Measurements from ENCODE around the gene BORCS5. TPM values are rescaled to one million over a fixed set of nuclear protein-coding genes. Genes with fewer than 3 reads are reported as not detected.

BORCS5 gene
- total RNA-seq, 5 donors from 2014 or later (not counting 1 experiment from before 2014, with no cell fraction given), result 18.0 to 34.0 (median 25.5) TPM

DNA sequence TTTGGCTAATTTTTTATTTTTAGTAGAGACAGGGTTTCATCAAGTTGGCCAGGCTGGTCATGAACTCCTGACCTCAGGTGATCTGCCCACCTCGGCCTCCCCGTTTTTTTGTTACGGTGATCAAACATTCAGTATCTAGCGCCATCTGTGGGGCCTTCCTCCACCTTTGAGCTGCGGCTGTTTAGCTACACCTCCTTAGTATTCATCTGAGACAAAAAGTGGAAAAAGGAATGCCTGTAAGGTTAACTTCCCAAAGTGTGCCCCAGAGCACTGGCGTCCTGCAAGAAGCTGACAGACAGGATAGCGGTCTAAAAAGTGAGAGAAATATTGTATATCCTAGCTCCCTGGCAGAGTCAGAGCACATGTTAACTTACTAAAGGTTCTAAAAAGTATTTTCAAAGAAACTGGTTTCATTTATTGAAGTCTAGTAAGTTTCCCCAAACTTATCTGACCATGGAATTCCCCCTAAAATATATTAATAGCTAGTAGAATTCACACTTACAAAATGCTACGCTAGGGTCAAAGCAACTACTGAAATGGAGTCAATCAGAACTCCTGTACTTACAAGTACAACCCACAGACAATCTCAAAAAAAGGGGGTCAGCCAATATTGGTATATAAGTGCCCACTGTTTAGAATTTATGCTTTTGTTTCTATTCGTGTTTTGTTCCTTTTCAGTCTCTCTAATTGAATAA lies 146.7 kb downstream of the BORCS5 start:
- ATAC-seq (replicated peaks in 1 of 4) (peak in 1 of 4 experiments; percentile 18), DNase-seq (peak in 17 of 35 experiments; percentile 4 to 64 (median 21))
- Mint-ChIP-seq H3K36me3 (peaks cover 49% of the 10 kb centered on the region), H3K9me3 (no peaks in the 10 kb centered on the region), H3K27ac (peak overlapping the region; percentile 75 to 94), H3K4me1 (peaks cover 37 to 80% (median 65%) of the 10 kb centered on the region in 3 donors), H3K27me3 (no peaks in the 10 kb centered on the region), H3K4me3 (peak overlapping the region in 2 of 3 donors; percentile 17 to 18)
- WGBS (ENCODE audit: insufficient coverage), result 56% methylated on average over 3 of the region's 9 CpGs
- ChIA-PET POLR2A (interaction anchor here (0.5 to 1.5 kb wide), 14 partner anchors 20 to 212 kb away, joined by 3 to 7 read pairs (median 4); partner anchors contain the start of gene BORCS5 (in 1 of the 2)), CTCF (interaction anchor here (0.6 to 2.3 kb wide), 19 partner anchors 9 to 233 kb away, joined by 3 to 23 read pairs (median 5); partner anchors contain the start of gene DUSP16 (in 1 of the 2))
- Histone ChIP-seq H3K36me3 (ENCODE audit: control insufficient read depth in 2 of 2, extremely low read depth in 1 of 2, insufficient read depth in 1 of 2, low read length in 1 of 2) (peaks cover 0 to 10% of the 10 kb centered on the region in 2 donors), H3K4me3 (ENCODE audit: control insufficient read depth in 1 of 2, extremely low read depth in 1 of 2, low read length in 1 of 2) (no peak overlapping the region), H3K27me3 (replicated peaks in 1 of 2; ENCODE audit: control insufficient read depth in 2 of 2, extremely low read depth in 1 of 2, insufficient read depth in 2 of 2, low read length in 1 of 2) (no peaks in the 10 kb centered on the region), H3K9me3 (no peaks in the 10 kb centered on the region), H3K27ac (ENCODE audit: low read length) (peak overlapping the region; percentile 67), H3K4me1 (ENCODE audit: control insufficient read depth in 1 of 2, extremely low read depth in 1 of 2, insufficient read depth in 2 of 2, low read length in 2 of 2) (peaks cover 0 to 22% of the 10 kb centered on the region in 2 experiments)

- Histone ChIP-seq H3K4me3 (ENCODE audit: control insufficient read depth in 1 of 2, extremely low read depth in 1 of 2, low read length in 1 of 2) (no peak overlapping the region), H3K27ac (ENCODE audit: low read length) (no peak overlapping the region), H3K27me3 (replicated peaks in 1 of 2; ENCODE audit: control insufficient read depth in 2 of 2, extremely low read depth in 1 of 2, insufficient read depth in 2 of 2, low read length in 1 of 2) (no peaks in the 10 kb centered on the region), H3K9me3 (no peaks in the 10 kb centered on the region), H3K4me1 (ENCODE audit: control insufficient read depth in 1 of 2, extremely low read depth in 1 of 2, insufficient read depth in 2 of 2, low read length in 2 of 2) (peaks cover 0 to 22% of the 10 kb centered on the region in 2 experiments), H3K36me3 (ENCODE audit: control insufficient read depth in 2 of 2, extremely low read depth in 1 of 2, insufficient read depth in 1 of 2, low read length in 1 of 2) (peaks cover 0 to under 1% of the 10 kb centered on the region in 2 donors)
- Mint-ChIP-seq H3K36me3 (peaks cover 43% of the 10 kb centered on the region), H3K9me3 (no peaks in the 10 kb centered on the region), H3K27ac (peak overlapping the region; percentile 70 to 84), H3K4me3 (peak overlapping the region; percentile 30 to 52 (median 42)), H3K27me3 (no peaks in the 10 kb centered on the region), H3K4me1 (peaks cover 38 to 79% (median 48%) of the 10 kb centered on the region in 3 donors)
- ChIA-PET CTCF (interaction anchor here (1.1 to 2.1 kb wide), 3 partner anchors 40 to 130 kb away, joined by 3 to 7 read pairs (median 4); no protein-coding TSS in a partner anchor), POLR2A (interaction anchor here (0.6 to 0.9 kb wide), 4 partner anchors 25 to 1748 kb away, joined by 3 read pairs; no protein-coding TSS in a partner anchor)
- no peak for DNase-seq
- ATAC-seq (replicated peaks in 1 of 4), result peak in 1 of 4 experiments; percentile 43
- 54% methylated on average over 8 of the region's 11 CpGs for WGBS (ENCODE audit: insufficient coverage)
These were observed 148.9 kb downstream of the BORCS5 start for GRCh38 chr12:12505544-12506495.

DNA sequence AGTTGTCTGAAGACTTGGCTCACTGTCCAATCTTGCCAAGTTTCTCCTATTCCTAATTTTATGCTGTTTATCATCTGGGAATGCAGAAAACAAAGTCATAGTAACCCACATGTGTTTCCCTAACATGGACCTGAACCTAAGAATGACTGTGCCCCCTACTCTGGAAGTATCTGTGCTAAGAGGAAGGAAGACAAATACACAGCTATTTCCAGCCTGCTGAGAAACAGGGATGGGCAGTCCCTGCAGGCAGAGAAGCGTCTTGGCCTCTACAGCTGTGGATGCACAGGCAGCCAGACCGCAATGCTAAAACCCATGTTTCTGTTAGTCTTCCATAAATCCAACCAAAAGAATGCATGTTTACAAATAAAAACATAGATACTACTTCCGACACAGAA lies 149.6 kb downstream of the BORCS5 start:
- Histone ChIP-seq H3K9me3 (no peaks in the 10 kb centered on the region), H3K27me3 (replicated peaks in 1 of 2; ENCODE audit: control insufficient read depth in 2 of 2, extremely low read depth in 1 of 2, insufficient read depth in 2 of 2, low read length in 1 of 2) (no peaks in the 10 kb centered on the region), H3K4me1 (ENCODE audit: control insufficient read depth in 1 of 2, extremely low read depth in 1 of 2, insufficient read depth in 2 of 2, low read length in 2 of 2) (peaks cover 0 to 20% of the 10 kb centered on the region in 2 experiments), H3K27ac (ENCODE audit: low read length) (no peak overlapping the region), H3K36me3 (ENCODE audit: control insufficient read depth in 2 of 2, extremely low read depth in 1 of 2, insufficient read depth in 1 of 2, low read length in 1 of 2) (no peaks in the 10 kb centered on the region), H3K4me3 (ENCODE audit: control insufficient read depth in 1 of 2, extremely low read depth in 1 of 2, low read length in 1 of 2) (no peak overlapping the region)
- Mint-ChIP-seq H3K27ac (peak overlapping the region; percentile 62 to 84), H3K27me3 (no peaks in the 10 kb centered on the region), H3K4me1 (peaks cover 38 to 73% (median 43%) of the 10 kb centered on the region in 3 donors), H3K4me3 (peak overlapping the region; percentile 1 to 42 (median 30)), H3K9me3 (no peaks in the 10 kb centered on the region), H3K36me3 (peaks cover 37% of the 10 kb centered on the region)
- WGBS (ENCODE audit: insufficient coverage), result 100% methylated on average over 3 of the region's 3 CpGs
- no peak for DNase-seq
- no peak for ATAC-seq (replicated peaks in 1 of 4)
- ChIA-PET CTCF (interaction anchor here (1.1 to 1.2 kb wide), 2 partner anchors 42 to 131 kb away, joined by 3 to 4 read pairs; no protein-coding TSS in a partner anchor), POLR2A (interaction anchor here (0.5 to 0.9 kb wide), 4 partner anchors 25 to 1749 kb away, joined by 3 to 4 read pairs (median 3); no protein-coding TSS in a partner anchor)

GRCh38 chr12:12507121-12507520 lies 150.2 kb downstream of the BORCS5 start:
- Mint-ChIP-seq H3K36me3 (peaks cover 37% of the 10 kb centered on the region), H3K9me3 (no peaks in the 10 kb centered on the region), H3K4me1 (peaks cover 38 to 70% (median 40%) of the 10 kb centered on the region in 3 donors), H3K27ac (peak overlapping the region; percentile 62 to 84), H3K4me3 (no peak overlapping the region), H3K27me3 (no peaks in the 10 kb centered on the region)
- H3K9me3 ChIP-seq, result no peaks in the 10 kb centered on the region
- WGBS (ENCODE audit: insufficient coverage), result no CpG with 5 or more reads among the region's 1 CpG
- no peak overlapping the region for H3K27ac ChIP-seq (ENCODE audit: low read length)
- H3K27me3 ChIP-seq (replicated peaks in 1 of 2; ENCODE audit: control insufficient read depth in 2 of 2, extremely low read depth in 1 of 2, insufficient read depth in 2 of 2, low read length in 1 of 2), result no peaks in the 10 kb centered on the region
- DNase-seq (no peak), ATAC-seq (replicated peaks in 1 of 4) (no peak)
- ChIA-PET CTCF (interaction anchor here (1.1 to 1.2 kb wide), 2 partner anchors 41 to 132 kb away, joined by 3 to 4 read pairs; no protein-coding TSS in a partner anchor), POLR2A (interaction anchor here in 1 of 2 donors (0.5 to 0.9 kb wide), 2 partner anchors 26 to 315 kb away, joined by 3 to 4 read pairs; no protein-coding TSS in a partner anchor)
- H3K4me3 ChIP-seq (ENCODE audit: control insufficient read depth in 1 of 2, extremely low read depth in 1 of 2, low read length in 1 of 2), result no peak overlapping the region
- H3K4me1 ChIP-seq (ENCODE audit: control insufficient read depth in 1 of 2, extremely low read depth in 1 of 2, insufficient read depth in 2 of 2, low read length in 2 of 2), result peaks cover 0 to 16% of the 10 kb centered on the region in 2 experiments
- H3K36me3 ChIP-seq (ENCODE audit: control insufficient read depth in 2 of 2, extremely low read depth in 1 of 2, insufficient read depth in 1 of 2, low read length in 1 of 2), result no peaks in the 10 kb centered on the region

- ATAC-seq (replicated peaks in 1 of 4), result no peak
These were observed 151.7 kb downstream of the BORCS5 start for GRCh38 chr12:12508612-12509011.

More at GRCh38 chr12:12508612-12509011, 151.7 kb downstream of the BORCS5 start:
- Mint-ChIP-seq H3K4me3 (no peak overlapping the region), H3K36me3 (peaks cover 34% of the 10 kb centered on the region), H3K27me3 (no peaks in the 10 kb centered on the region), H3K27ac (peak overlapping the region in 1 of 2 donors; percentile 29), H3K9me3 (no peaks in the 10 kb centered on the region), H3K4me1 (peaks cover 32 to 58% (median 33%) of the 10 kb centered on the region in 3 donors)
- Histone ChIP-seq H3K27ac (ENCODE audit: low read length) (no peak overlapping the region), H3K9me3 (no peaks in the 10 kb centered on the region), H3K36me3 (ENCODE audit: control insufficient read depth in 2 of 2, extremely low read depth in 1 of 2, insufficient read depth in 1 of 2, low read length in 1 of 2) (no peaks in the 10 kb centered on the region), H3K27me3 (replicated peaks in 1 of 2; ENCODE audit: control insufficient read depth in 2 of 2, extremely low read depth in 1 of 2, insufficient read depth in 2 of 2, low read length in 1 of 2) (no peaks in the 10 kb centered on the region), H3K4me1 (ENCODE audit: control insufficient read depth in 1 of 2, extremely low read depth in 1 of 2, insufficient read depth in 2 of 2, low read length in 2 of 2) (peaks cover 0 to 6% of the 10 kb centered on the region in 2 experiments), H3K4me3 (ENCODE audit: control insufficient read depth in 1 of 2, extremely low read depth in 1 of 2, low read length in 1 of 2) (no peak overlapping the region)
- no peak for DNase-seq
- WGBS (ENCODE audit: insufficient coverage), result no CpG with 5 or more reads among the region's 2 CpGs
- ChIA-PET CTCF (interaction anchor here in 1 of 2 donors (0.7 kb wide), 1 partner anchor 138 kb away, joined by 3 read pairs; no protein-coding TSS in a partner anchor), POLR2A (no interaction called here)
